Endodermal cell (in vitro differentiated cells): ENCODE data around the gene STXBP5. TPM values are rescaled to one million over a fixed set of nuclear protein-coding genes. Genes with fewer than 3 reads are reported as not detected.

Experiments
- DNase-seq: peaks from one replicate; pipeline ENCODE4 v3.0.0-alpha.2; 2017
- H3K27ac ChIP-seq: 2 replicates; pipeline ENCODE4 v1.5.1; 2013; ENCODE audit warnings: mild to moderate bottlenecking, low read depth, low read length, moderate library complexity
- H3K27me3 ChIP-seq: 2 replicates; pipeline ENCODE4 v1.6.1; 2013; ENCODE audit warnings: mild to moderate bottlenecking, low read length, moderate library complexity; ENCODE audit not compliant: insufficient read depth, control insufficient read depth, poor library complexity, severe bottlenecking
- H3K36me3 ChIP-seq: 2 replicates; pipeline ENCODE4 v1.7.0; 2013; ENCODE audit warnings: mild to moderate bottlenecking, low read length, moderate library complexity; ENCODE audit not compliant: control insufficient read depth, insufficient read depth
- H3K4me1 ChIP-seq: one replicate; pipeline ENCODE4 v1.7.0; 2013; ENCODE audit warnings: low read length; ENCODE audit not compliant: control insufficient read depth, insufficient read depth
- H3K4me3 ChIP-seq: 2 replicates; pipeline ENCODE4 v1.5.1; 2013; ENCODE audit warnings: mild to moderate bottlenecking, low read length, moderate library complexity
- H3K9ac ChIP-seq: 2 replicates; pipeline ENCODE4 v1.6.1; 2013; ENCODE audit warnings: mild to moderate bottlenecking, low read length, moderate library complexity; ENCODE audit not compliant: poor library complexity, severe bottlenecking; ENCODE audit errors: extremely low read depth
- H3K9me3 ChIP-seq: 2 replicates; pipeline ENCODE4 v1.6.1; 2013; ENCODE audit warnings: mild to moderate bottlenecking, low read length, moderate library complexity; ENCODE audit not compliant: control insufficient read depth
- H3K27ac Mint-ChIP-seq: 2 replicates; pipeline ENCODE4 v1.8.0; 2020; ENCODE audit warnings: mixed read lengths
- H3K27me3 Mint-ChIP-seq: 2 replicates; pipeline ENCODE4 v1.8.0; 2021; ENCODE audit warnings: mild to moderate bottlenecking, mixed read lengths; ENCODE audit not compliant: insufficient read depth
- H3K36me3 Mint-ChIP-seq: 2 replicates; pipeline ENCODE4 v1.8.0; 2020; ENCODE audit warnings: low read depth, mixed read lengths
- H3K4me1 Mint-ChIP-seq: 2 replicates; pipeline ENCODE4 v1.8.0; 2020; ENCODE audit warnings: mixed read lengths
- H3K4me3 Mint-ChIP-seq: 2 replicates; pipeline ENCODE4 v1.8.0; 2020; ENCODE audit warnings: mild to moderate bottlenecking, moderate library complexity, mixed read lengths
- H3K9me3 Mint-ChIP-seq: 2 replicates; pipeline ENCODE4 v1.8.0; 2020; ENCODE audit warnings: mild to moderate bottlenecking, mixed read lengths
- WGBS, 2 experiments: methylation state at CpG; one replicate each; pipeline versions ENCODE4 v1.1.5 to v1.1.7; 2013; ENCODE audit warnings: missing lambda C conversion rate in 2 of 2, mixed read lengths in 1 of 2; ENCODE audit not compliant: insufficient coverage in 1 of 2, insufficient read length in 1 of 2; 5-methylcytosine and 5-hydroxymethylcytosine counted together
- total RNA-seq, 2 donors: library from RNA; stranded (reverse); fragmentation: NEBNext Ultra II Directional in 1 of 2; extraction: Animal tissue kit (Norgen Biotek cat#: 25700) in 1 of 2; gene quantifications; 2 replicates in 1 of 2; 3 replicates in 1 of 2; pipeline ENCODE4 v1.2.1, GENCODE V29; 2021
- TF ChIP-seq, protein P1 (sequence below): fragments of 200-600 bp; sonication (generic); conservative IDR thresholded peaks from 2 replicates; pipeline ENCODE4 v1.5.0; 2021; ENCODE audit warnings: antibody characterized with exemption, mild to moderate bottlenecking

STXBP5 gene
- total RNA-seq, 2 donors from 2014 or later = 19.2 to 25.2 TPM

DNA sequence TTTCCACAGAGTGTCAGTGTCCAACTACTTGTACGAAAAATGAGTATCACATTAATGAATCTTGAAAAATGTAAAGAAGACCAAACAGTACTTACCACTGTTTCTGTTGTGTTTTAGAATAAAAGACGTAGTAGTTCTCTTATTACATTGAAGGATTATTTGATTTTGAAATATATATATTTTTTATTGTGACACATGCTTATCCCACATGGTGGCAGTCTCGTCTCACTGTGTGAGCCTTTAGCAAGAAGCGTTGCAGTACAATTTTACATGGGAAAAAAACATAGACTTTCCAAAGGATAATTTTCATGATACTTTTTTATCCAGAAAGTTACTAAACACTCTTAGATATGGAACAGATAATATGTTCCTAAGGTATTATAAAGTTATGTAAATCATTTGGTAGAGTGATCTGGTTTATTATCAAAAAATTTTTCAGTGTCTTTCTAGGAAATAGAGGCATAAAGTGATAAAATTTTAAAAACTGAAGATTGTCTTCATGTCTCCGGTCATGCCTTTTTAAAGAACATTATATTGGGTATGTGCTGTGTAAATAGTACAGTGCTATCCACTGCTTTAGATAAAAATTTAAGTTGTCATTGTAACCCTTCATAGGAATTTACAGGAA, 186.8 kb downstream of the STXBP5 start:
- Mint-ChIP-seq H3K9me3 (no peaks in the 10 kb centered on the region), H3K4me3 (no peak overlapping the region), H3K27me3 (peaks cover 2% of the 10 kb centered on the region), H3K4me1 (peaks cover 13% of the 10 kb centered on the region), H3K36me3 (no peaks in the 10 kb centered on the region), H3K27ac (no peak overlapping the region)
- H3K27me3 ChIP-seq = no peaks in the 10 kb centered on the region
- H3K9me3 ChIP-seq = peaks cover 11% of the 10 kb centered on the region
- H3K4me1 ChIP-seq = no peaks in the 10 kb centered on the region
- no peak overlapping the region for H3K9ac ChIP-seq
- 74 to 77% methylated on average over 2 to 4 of the region's 5 CpGs for WGBS, 2 experiments
- TF ChIP-seq, protein P1, sequence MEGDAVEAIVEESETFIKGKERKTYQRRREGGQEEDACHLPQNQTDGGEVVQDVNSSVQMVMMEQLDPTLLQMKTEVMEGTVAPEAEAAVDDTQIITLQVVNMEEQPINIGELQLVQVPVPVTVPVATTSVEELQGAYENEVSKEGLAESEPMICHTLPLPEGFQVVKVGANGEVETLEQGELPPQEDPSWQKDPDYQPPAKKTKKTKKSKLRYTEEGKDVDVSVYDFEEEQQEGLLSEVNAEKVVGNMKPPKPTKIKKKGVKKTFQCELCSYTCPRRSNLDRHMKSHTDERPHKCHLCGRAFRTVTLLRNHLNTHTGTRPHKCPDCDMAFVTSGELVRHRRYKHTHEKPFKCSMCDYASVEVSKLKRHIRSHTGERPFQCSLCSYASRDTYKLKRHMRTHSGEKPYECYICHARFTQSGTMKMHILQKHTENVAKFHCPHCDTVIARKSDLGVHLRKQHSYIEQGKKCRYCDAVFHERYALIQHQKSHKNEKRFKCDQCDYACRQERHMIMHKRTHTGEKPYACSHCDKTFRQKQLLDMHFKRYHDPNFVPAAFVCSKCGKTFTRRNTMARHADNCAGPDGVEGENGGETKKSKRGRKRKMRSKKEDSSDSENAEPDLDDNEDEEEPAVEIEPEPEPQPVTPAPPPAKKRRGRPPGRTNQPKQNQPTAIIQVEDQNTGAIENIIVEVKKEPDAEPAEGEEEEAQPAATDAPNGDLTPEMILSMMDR = peak; percentile 87
- no peak overlapping the region for H3K4me3 ChIP-seq
- H3K27ac ChIP-seq = no peak overlapping the region
- no peak for DNase-seq
- no peaks in the 10 kb centered on the region for H3K36me3 ChIP-seq

DNA sequence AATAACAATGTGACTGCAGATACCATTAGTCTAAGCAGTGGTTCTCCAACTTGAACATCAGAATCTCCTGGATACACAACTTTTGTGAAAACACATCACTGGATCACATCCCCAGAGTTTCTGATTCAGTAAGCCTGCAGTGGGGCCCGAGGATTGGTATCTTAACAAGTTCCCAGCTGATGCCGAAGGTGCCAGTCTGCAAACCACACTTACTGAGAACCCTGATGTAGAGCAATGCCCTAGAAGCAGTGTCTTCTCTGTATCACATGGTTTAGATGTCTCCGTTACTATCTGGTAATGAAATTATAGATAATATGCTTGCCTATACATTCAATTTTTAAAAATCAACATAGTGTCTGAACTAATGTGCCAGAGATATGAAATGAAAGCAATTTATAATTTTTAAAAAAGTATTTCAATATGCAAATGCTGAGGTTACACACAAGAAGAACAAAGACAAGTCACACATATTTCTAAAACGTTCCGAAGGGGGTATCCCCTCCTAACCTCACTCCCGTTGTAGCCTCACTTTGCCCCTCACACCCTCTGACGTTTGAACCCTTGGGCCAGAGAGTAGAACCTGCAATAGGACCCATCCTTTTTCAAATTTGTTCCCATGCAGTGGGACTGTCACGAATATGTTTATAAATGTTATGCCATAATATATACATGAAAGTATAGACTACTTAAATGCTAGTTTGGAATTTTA, 188.9 kb downstream of the STXBP5 start:
- H3K27me3 ChIP-seq = no peaks in the 10 kb centered on the region
- no peak overlapping the region for H3K4me3 ChIP-seq
- no peak for DNase-seq
- no peaks in the 10 kb centered on the region for H3K36me3 Mint-ChIP-seq
- H3K4me1 ChIP-seq = no peaks in the 10 kb centered on the region
- H3K27me3 Mint-ChIP-seq = peaks cover 2% of the 10 kb centered on the region
- TF ChIP-seq, protein P1 = no peak
- H3K27ac Mint-ChIP-seq = no peak overlapping the region
- no peak overlapping the region for H3K27ac ChIP-seq
- H3K36me3 ChIP-seq = no peaks in the 10 kb centered on the region
- no peak overlapping the region for H3K9ac ChIP-seq
- peaks cover 11% of the 10 kb centered on the region for H3K9me3 ChIP-seq
- WGBS, 2 experiments = 84 to 92% methylated on average over 4 to 7 of the region's 8 CpGs
- H3K9me3 Mint-ChIP-seq = no peaks in the 10 kb centered on the region
- no peak overlapping the region for H3K4me3 Mint-ChIP-seq
- H3K4me1 Mint-ChIP-seq = peaks cover 13% of the 10 kb centered on the region

DNA sequence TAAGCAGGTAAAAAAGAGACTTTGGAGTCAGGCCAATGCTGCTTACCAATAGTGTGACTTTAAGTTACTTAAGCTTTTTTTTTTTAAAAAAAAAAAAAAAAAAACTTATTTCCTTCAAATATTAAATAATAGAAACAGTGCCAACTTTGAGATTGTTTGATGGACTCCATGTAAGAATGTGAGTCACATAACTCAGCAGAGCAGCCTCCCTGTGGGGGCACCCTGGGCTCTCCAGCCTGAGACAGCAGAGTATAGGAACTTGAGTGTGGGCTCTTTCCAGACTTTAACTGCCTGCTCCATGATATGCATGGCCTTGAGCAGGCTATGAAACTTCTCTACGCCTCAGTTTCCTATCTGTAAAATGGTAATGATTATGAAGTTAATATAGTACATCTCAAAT, 190.9 kb downstream of the STXBP5 start:
- H3K4me1 Mint-ChIP-seq = peaks cover 10% of the 10 kb centered on the region
- H3K4me3 Mint-ChIP-seq = no peak overlapping the region
- H3K27ac ChIP-seq = no peak overlapping the region
- H3K9me3 Mint-ChIP-seq = peaks cover 4% of the 10 kb centered on the region
- TF ChIP-seq, protein P1 = no peak
- H3K27ac Mint-ChIP-seq = no peak overlapping the region
- H3K4me3 ChIP-seq = no peak overlapping the region
- H3K4me1 ChIP-seq = no peaks in the 10 kb centered on the region
- DNase-seq = no peak
- H3K9me3 ChIP-seq = peaks cover 14% of the 10 kb centered on the region
- no peaks in the 10 kb centered on the region for H3K27me3 ChIP-seq
- H3K9ac ChIP-seq = no peak overlapping the region
- WGBS, 2 experiments = 100% methylated on average over 1 of the region's 1 CpG; no CpG with 5 or more reads in 1 of the 2 experiments
- H3K36me3 Mint-ChIP-seq = no peaks in the 10 kb centered on the region
- no peaks in the 10 kb centered on the region for H3K36me3 ChIP-seq
- H3K27me3 Mint-ChIP-seq = peaks cover 2% of the 10 kb centered on the region
